ENCODE measurements around the gene PGAP6.

DNA sequence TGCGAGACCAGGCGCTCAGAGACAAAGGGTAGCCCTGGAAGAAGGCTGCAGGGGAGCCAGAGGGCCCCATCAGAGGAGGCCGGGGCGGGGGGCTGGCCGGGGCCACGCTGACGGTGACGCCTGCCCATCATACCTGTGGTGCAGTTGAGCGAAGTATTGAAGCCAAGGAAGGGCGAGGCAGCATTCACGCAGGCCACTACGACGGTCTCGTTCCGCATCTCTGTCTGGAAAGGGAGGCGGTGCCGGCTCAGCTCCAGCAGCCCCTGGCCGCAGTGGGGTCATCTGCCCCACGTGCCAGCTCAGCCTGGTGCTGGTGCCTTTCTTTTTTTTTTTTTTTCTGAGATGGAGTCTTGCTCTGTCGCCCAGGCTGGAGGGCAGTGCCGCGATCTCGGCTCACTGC lies 6.6 kb downstream of the PGAP6 start:
- TF ChIP-seq TAF1 (IDR thresholded peaks at IDR 0.05; ENCODE audit: control insufficient read depth, extremely low read depth, insufficient read depth, low read length, severe bottlenecking) = no peak
- TF ChIP-seq NUFIP1 (IDR thresholded peaks at IDR 0.05; ENCODE audit: partially characterized antibody) = no peak

Measured in K562 (cell line).